ENCODE results near the gene LAMA2.

The LAMA2 gene

GRCh38 chr6:129317931-129318820, 435.2 kb downstream of the LAMA2 start:
- no peak for DNase-seq (ENCODE audit: low spot score)

GRCh38 chr6:129320892-129321291, 438.0 kb downstream of the LAMA2 start:
- DNase-seq (ENCODE audit: low spot score) = no peak

- DNase-seq (ENCODE audit: low spot score) = no peak
Measured at GRCh38 chr6:129321303-129321702, 438.4 kb downstream of the LAMA2 start.

GRCh38 chr6:129324345-129324744, 441.4 kb downstream of the LAMA2 start:
- DNase-seq (ENCODE audit: low spot score) = no peak

GRCh38 chr6:129329678-129330077, 446.7 kb downstream of the LAMA2 start:
- no peak for DNase-seq (ENCODE audit: low spot score)

GRCh38 chr6:129331450-129332138, 448.7 kb downstream of the LAMA2 start:
- DNase-seq (ENCODE audit: low spot score) = no peak

GRCh38 chr6:129335792-129336191, 452.9 kb downstream of the LAMA2 start:
- no peak for DNase-seq (ENCODE audit: low spot score)

- DNase-seq (ENCODE audit: low spot score) = no peak
Measured at GRCh38 chr6:129338683-129339082, 455.7 kb downstream of the LAMA2 start.

- DNase-seq (ENCODE audit: low spot score) = no peak
Measured at GRCh38 chr6:129340983-129341382, 458.0 kb downstream of the LAMA2 start.

- no peak for DNase-seq (ENCODE audit: low spot score)
Measured at GRCh38 chr6:129342243-129342642, 459.3 kb downstream of the LAMA2 start.

GRCh38 chr6:129342796-129343195, 459.9 kb downstream of the LAMA2 start:
- no peak for DNase-seq (ENCODE audit: low spot score)

- DNase-seq (ENCODE audit: low spot score) = no peak
Measured at GRCh38 chr6:129344379-129344778, 461.4 kb downstream of the LAMA2 start.

GRCh38 chr6:129345890-129346289, 463.0 kb downstream of the LAMA2 start:
- DNase-seq (ENCODE audit: low spot score) = no peak

- no peak for DNase-seq (ENCODE audit: low spot score)
Measured at GRCh38 chr6:129346964-129347363, 464.0 kb downstream of the LAMA2 start.

- DNase-seq (ENCODE audit: low spot score) = no peak
Measured at GRCh38 chr6:129350278-129350677, 467.3 kb downstream of the LAMA2 start.

- DNase-seq (ENCODE audit: low spot score) = no peak
Measured at GRCh38 chr6:129351807-129352206, 468.9 kb downstream of the LAMA2 start.

- DNase-seq (ENCODE audit: low spot score) = no peak
Measured at GRCh38 chr6:129353067-129353466, 470.1 kb downstream of the LAMA2 start.

GRCh38 chr6:129356129-129356528, 473.2 kb downstream of the LAMA2 start:
- DNase-seq (ENCODE audit: low spot score) = no peak

- no peak for DNase-seq (ENCODE audit: low spot score)
Measured at GRCh38 chr6:129359811-129360681, 477.1 kb downstream of the LAMA2 start.

GRCh38 chr6:129360682-129360955, 477.7 kb downstream of the LAMA2 start:
- DNase-seq (ENCODE audit: low spot score) = no peak

GRCh38 chr6:129364037-129364436, 481.1 kb downstream of the LAMA2 start:
- DNase-seq (ENCODE audit: low spot score) = no peak

GRCh38 chr6:129364767-129365166, 481.8 kb downstream of the LAMA2 start:
- no peak for DNase-seq (ENCODE audit: low spot score)

- no peak for DNase-seq (ENCODE audit: low spot score)
Measured at GRCh38 chr6:129368076-129368475, 485.1 kb downstream of the LAMA2 start.
